H1 (cell line): ENCODE measurements around the gene TECR. TPM values are rescaled to one million over a fixed set of nuclear protein-coding genes. Genes with fewer than 3 reads are reported as not detected.

Source experiments
- CBX5 ChIP-seq: fragments of 300-800, 300-1000 bp; sonication (generic); IDR thresholded peaks from 2 replicates; pipeline ENCODE4 v1.7.1; 2016; ENCODE audit warnings: antibody characterized with exemption, low read length, low read depth
- CTBP2 ChIP-seq: IDR thresholded peaks from 2 replicates; pipeline ENCODE4 v1.7.0; 2011; ENCODE audit warnings: borderline replicate concordance, mild to moderate bottlenecking, moderate library complexity, mixed read lengths, low read length; ENCODE audit not compliant: insufficient read depth, insufficient read length
- NRF1 ChIP-seq: IDR thresholded peaks from 2 replicates; pipeline ENCODE4 v1.6.1; 2011; ENCODE audit warnings: mild to moderate bottlenecking, low read depth, low read length, improper control_type of control experiment
- PHF8 ChIP-seq: fragments of 200-600 bp; sonication (generic); conservative IDR thresholded peaks from 2 replicates; pipeline ENCODE4 v1.7.1; 2012; ENCODE audit warnings: low read depth, mild to moderate bottlenecking, inconsistent platforms, low read length, moderate library complexity
- RNF2 ChIP-seq: fragments of 200-900, 300-1000 bp; sonication (generic); IDR thresholded peaks from 2 replicates; pipeline ENCODE4 v1.7.1; 2016; ENCODE audit warnings: borderline replicate concordance, low read depth, mild to moderate bottlenecking, antibody characterized with exemption, low read length; ENCODE audit not compliant: poor library complexity, severe bottlenecking; ENCODE audit errors: missing control alignments
- SIRT6 ChIP-seq: IDR thresholded peaks from one replicate; pipeline ENCODE4 v1.7.1; 2012; ENCODE audit warnings: low read length, inconsistent platforms
- SP4 ChIP-seq: IDR thresholded peaks from 2 replicates; pipeline ENCODE4 v1.6.1; 2012; ENCODE audit warnings: low read length, inconsistent platforms
- TCF12 ChIP-seq: IDR thresholded peaks from 2 replicates; pipeline ENCODE4 v1.6.1; 2011; ENCODE audit warnings: low read depth, mild to moderate bottlenecking, low read length
- TEAD4 ChIP-seq: IDR thresholded peaks from 2 replicates; pipeline ENCODE4 v1.6.1; 2012; ENCODE audit warnings: low read depth, low read length, inconsistent platforms, mixed read lengths
- YY1 ChIP-seq: IDR thresholded peaks from 2 replicates; pipeline ENCODE4 v1.6.1; 2011; ENCODE audit warnings: low read depth, mild to moderate bottlenecking, low read length
- polyA plus RNA-seq, 7 experiments: library from polyadenylated mRNA; depleted of rRNA in 3 of 7; stranded (reverse) in 5 of 7; unstranded in 2 of 7; fragments of >200 nt in 5 of 7; fragments of 200-250 nt in 2 of 7; gene quantifications; 1 replicate in 5 of 7; 2 replicates in 1 of 7; 4 replicates in 1 of 7; pipeline versions ENCODE4 v1.2.1 to v1.2.3, GENCODE V29; 2011 to 2013; ENCODE audit warnings: missing spikeins in 2 of 7, mixed read lengths in 2 of 7
- total RNA-seq: library from RNA; stranded (reverse); fragmentation: NEBNext Ultra II Directional; extraction: Animal tissue kit (Norgen Biotek cat#: 25700); gene quantifications from 2 replicates; pipeline ENCODE4 v1.2.1, GENCODE V29; 2021
- TF ChIP-seq, protein P1 (sequence below): fragments of 300-600 bp; sonication (generic); IDR thresholded peaks from 2 replicates; pipeline ENCODE4 v1.7.1; 2012; ENCODE audit warnings: low read length, moderate library complexity, mild to moderate bottlenecking, inconsistent platforms; ENCODE audit not compliant: insufficient replicate concordance

The TECR gene
- total and polyA plus RNA-seq, 2 of the 8 experiments (the other 6 are each of a cell fraction or from before 2014, with no cell fraction given) = 172 to 405 TPM

GRCh38 chr19:14487370-14488125, 41.8 kb upstream of the TECR start (continued):
- TF ChIP-seq, protein P1, sequence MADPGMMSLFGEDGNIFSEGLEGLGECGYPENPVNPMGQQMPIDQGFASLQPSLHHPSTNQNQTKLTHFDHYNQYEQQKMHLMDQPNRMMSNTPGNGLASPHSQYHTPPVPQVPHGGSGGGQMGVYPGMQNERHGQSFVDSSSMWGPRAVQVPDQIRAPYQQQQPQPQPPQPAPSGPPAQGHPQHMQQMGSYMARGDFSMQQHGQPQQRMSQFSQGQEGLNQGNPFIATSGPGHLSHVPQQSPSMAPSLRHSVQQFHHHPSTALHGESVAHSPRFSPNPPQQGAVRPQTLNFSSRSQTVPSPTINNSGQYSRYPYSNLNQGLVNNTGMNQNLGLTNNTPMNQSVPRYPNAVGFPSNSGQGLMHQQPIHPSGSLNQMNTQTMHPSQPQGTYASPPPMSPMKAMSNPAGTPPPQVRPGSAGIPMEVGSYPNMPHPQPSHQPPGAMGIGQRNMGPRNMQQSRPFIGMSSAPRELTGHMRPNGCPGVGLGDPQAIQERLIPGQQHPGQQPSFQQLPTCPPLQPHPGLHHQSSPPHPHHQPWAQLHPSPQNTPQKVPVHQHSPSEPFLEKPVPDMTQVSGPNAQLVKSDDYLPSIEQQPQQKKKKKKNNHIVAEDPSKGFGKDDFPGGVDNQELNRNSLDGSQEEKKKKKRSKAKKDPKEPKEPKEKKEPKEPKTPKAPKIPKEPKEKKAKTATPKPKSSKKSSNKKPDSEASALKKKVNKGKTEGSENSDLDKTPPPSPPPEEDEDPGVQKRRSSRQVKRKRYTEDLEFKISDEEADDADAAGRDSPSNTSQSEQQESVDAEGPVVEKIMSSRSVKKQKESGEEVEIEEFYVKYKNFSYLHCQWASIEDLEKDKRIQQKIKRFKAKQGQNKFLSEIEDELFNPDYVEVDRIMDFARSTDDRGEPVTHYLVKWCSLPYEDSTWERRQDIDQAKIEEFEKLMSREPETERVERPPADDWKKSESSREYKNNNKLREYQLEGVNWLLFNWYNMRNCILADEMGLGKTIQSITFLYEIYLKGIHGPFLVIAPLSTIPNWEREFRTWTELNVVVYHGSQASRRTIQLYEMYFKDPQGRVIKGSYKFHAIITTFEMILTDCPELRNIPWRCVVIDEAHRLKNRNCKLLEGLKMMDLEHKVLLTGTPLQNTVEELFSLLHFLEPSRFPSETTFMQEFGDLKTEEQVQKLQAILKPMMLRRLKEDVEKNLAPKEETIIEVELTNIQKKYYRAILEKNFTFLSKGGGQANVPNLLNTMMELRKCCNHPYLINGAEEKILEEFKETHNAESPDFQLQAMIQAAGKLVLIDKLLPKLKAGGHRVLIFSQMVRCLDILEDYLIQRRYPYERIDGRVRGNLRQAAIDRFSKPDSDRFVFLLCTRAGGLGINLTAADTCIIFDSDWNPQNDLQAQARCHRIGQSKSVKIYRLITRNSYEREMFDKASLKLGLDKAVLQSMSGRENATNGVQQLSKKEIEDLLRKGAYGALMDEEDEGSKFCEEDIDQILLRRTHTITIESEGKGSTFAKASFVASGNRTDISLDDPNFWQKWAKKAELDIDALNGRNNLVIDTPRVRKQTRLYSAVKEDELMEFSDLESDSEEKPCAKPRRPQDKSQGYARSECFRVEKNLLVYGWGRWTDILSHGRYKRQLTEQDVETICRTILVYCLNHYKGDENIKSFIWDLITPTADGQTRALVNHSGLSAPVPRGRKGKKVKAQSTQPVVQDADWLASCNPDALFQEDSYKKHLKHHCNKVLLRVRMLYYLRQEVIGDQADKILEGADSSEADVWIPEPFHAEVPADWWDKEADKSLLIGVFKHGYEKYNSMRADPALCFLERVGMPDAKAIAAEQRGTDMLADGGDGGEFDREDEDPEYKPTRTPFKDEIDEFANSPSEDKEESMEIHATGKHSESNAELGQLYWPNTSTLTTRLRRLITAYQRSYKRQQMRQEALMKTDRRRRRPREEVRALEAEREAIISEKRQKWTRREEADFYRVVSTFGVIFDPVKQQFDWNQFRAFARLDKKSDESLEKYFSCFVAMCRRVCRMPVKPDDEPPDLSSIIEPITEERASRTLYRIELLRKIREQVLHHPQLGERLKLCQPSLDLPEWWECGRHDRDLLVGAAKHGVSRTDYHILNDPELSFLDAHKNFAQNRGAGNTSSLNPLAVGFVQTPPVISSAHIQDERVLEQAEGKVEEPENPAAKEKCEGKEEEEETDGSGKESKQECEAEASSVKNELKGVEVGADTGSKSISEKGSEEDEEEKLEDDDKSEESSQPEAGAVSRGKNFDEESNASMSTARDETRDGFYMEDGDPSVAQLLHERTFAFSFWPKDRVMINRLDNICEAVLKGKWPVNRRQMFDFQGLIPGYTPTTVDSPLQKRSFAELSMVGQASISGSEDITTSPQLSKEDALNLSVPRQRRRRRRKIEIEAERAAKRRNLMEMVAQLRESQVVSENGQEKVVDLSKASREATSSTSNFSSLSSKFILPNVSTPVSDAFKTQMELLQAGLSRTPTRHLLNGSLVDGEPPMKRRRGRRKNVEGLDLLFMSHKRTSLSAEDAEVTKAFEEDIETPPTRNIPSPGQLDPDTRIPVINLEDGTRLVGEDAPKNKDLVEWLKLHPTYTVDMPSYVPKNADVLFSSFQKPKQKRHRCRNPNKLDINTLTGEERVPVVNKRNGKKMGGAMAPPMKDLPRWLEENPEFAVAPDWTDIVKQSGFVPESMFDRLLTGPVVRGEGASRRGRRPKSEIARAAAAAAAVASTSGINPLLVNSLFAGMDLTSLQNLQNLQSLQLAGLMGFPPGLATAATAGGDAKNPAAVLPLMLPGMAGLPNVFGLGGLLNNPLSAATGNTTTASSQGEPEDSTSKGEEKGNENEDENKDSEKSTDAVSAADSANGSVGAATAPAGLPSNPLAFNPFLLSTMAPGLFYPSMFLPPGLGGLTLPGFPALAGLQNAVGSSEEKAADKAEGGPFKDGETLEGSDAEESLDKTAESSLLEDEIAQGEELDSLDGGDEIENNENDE = no peak
- TF ChIP-seq NRF1 (no peak), PHF8 (no peak), YY1 (no peak), RNF2 (no peak), TEAD4 (no peak), CBX5 (no peak), CTBP2 (no peak), SIRT6 (no peak), TCF12 (no peak), SP4 (no peak)
